SK-N-SH (cell line): ENCODE results near the gene DAB2IP. TPM values are rescaled to one million over a fixed set of nuclear protein-coding genes. Genes with fewer than 3 reads are reported as not detected.

Experiments
- CTCF ChIA-PET: fragments of 300-600, 350-600 bp; formaldehyde crosslinking; extraction: SDS; loops from one replicate; lab custom pipeline; 2021; lab: Yijun Ruan, JAX
- POLR2A ChIA-PET: fragments of 350-600 bp; sonication (Branson Sonifier 250); formaldehyde crosslinking; extraction: SDS; loops from one replicate; lab custom pipeline; 2020; ENCODE audit warnings: antibody characterized with exemption, inconsistent platforms; lab: Yijun Ruan, JAX
- DNase-seq: peaks from one replicate; pipeline ENCODE4 v3.0.0; 2012
- H2AFZ ChIP-seq: fragments of 200-600 bp; sonication (generic); 2 replicates; pipeline ENCODE4 v1.8.1; 2016; ENCODE audit warnings: antibody characterized with exemption, mild to moderate bottlenecking, low read depth
- H3F3A ChIP-seq: fragments of 200-600 bp; sonication (generic); replicated peaks from 2 replicates; pipeline ENCODE3; 2016; ENCODE audit warnings: antibody characterized with exemption, mild to moderate bottlenecking; ENCODE audit not compliant: insufficient read depth
- H3K27ac ChIP-seq, 2 experiments: fragments of 200-500 bp in 1 of 2; fragments of 200-600 bp in 1 of 2; sonication (Bioruptor generic) in 1 of 2; sonication (generic), shearing (Covaris generic) in 1 of 2; 2 replicates each; pipeline versions ENCODE4 v1.5.1 to v1.6.1; 2014 to 2016; ENCODE audit warnings: low read depth in 2 of 2, inconsistent platforms in 1 of 2, low read length in 1 of 2, mild to moderate bottlenecking in 1 of 2, mixed read lengths in 1 of 2
- H3K27me3 ChIP-seq: fragments of 200-600 bp; sonication (generic), shearing (Covaris generic); 2 replicates; pipeline ENCODE4 v1.6.1; 2016; ENCODE audit warnings: mixed run types; ENCODE audit not compliant: insufficient read depth
- H3K36me3 ChIP-seq, 2 experiments: fragments of 200-500 bp in 1 of 2; fragments of 200-600 bp in 1 of 2; sonication (Bioruptor generic) in 1 of 2; sonication (generic) in 1 of 2; replicated peaks in 1 of 2; 2 replicates each; pipeline versions ENCODE3 to v1.5.1; 2014 to 2016; ENCODE audit warnings: low read length in 1 of 2, mild to moderate bottlenecking in 1 of 2; ENCODE audit not compliant: insufficient read depth in 2 of 2, control insufficient read depth in 1 of 2
- H3K4me1 ChIP-seq, 2 experiments: fragments of 200-500 bp in 1 of 2; fragments of 200-600 bp in 1 of 2; sonication (Bioruptor generic) in 1 of 2; sonication (generic), shearing (Covaris generic) in 1 of 2; 2 replicates each; pipeline versions ENCODE4 v1.5.1 to v1.6.1; 2014 to 2016; ENCODE audit warnings: low read depth in 1 of 2, low read length in 1 of 2, mixed run types in 1 of 2; ENCODE audit not compliant: insufficient read depth in 2 of 2, control insufficient read depth in 1 of 2
- H3K4me2 ChIP-seq: fragments of 200-600 bp; sonication (generic), shearing (Covaris generic); 2 replicates; pipeline ENCODE4 v1.6.1; 2017; ENCODE audit warnings: mixed run types
- H3K4me3 ChIP-seq, 2 experiments: fragments of 200-500 bp in 1 of 2; fragments of 200-600 bp in 1 of 2; sonication (Bioruptor generic) in 1 of 2; sonication (generic), shearing (Covaris generic) in 1 of 2; 2 replicates each; pipeline versions ENCODE4 v1.5.1 to v1.8.1; 2014 to 2016; ENCODE audit warnings: low read depth in 2 of 2, inconsistent platforms in 1 of 2, low read length in 1 of 2, mild to moderate bottlenecking in 1 of 2, mixed read lengths in 1 of 2, moderate library complexity in 1 of 2
- H3K79me2 ChIP-seq: fragments of 200-600 bp; sonication (generic); 2 replicates; pipeline ENCODE4 v1.8.1; 2017; ENCODE audit warnings: mild to moderate bottlenecking; ENCODE audit not compliant: insufficient read depth
- H3K9ac ChIP-seq: fragments of 200-600 bp; sonication (generic); 2 replicates; pipeline ENCODE4 v1.6.1; 2017; ENCODE audit warnings: mixed run types
- H3K9me2 ChIP-seq: fragments of 200-600 bp; sonication (generic); 2 replicates; pipeline ENCODE4 v1.6.1; 2017; ENCODE audit warnings: mixed run types
- H3K9me3 ChIP-seq: fragments of 200-600 bp; sonication (generic); 2 replicates; pipeline ENCODE4 v1.6.1; 2017; ENCODE audit warnings: mixed run types, mild to moderate bottlenecking, moderate library complexity
- H4K20me1 ChIP-seq: fragments of 200-600 bp; sonication (generic); 2 replicates; pipeline ENCODE4 v1.6.1; 2017; ENCODE audit warnings: mild to moderate bottlenecking, mixed run types; ENCODE audit not compliant: insufficient read depth
- CHD2 ChIP-seq: fragments of 150-350 bp; IDR thresholded peaks from 2 replicates; pipeline ENCODE4 v1.6.1; 2018; ENCODE audit warnings: low read length; ENCODE audit not compliant: partially characterized antibody
- CTCF ChIP-seq: fragments of 200-600 bp; sonication (generic); IDR thresholded peaks from 2 replicates; pipeline ENCODE4 v1.6.1; 2017; ENCODE audit warnings: antibody characterized with exemption, mild to moderate bottlenecking, moderate library complexity
- EP300 ChIP-seq, 2 experiments: IDR thresholded peaks; 2 replicates each; pipeline versions ENCODE4 v1.4.0 to v1.6.1; 2012; ENCODE audit warnings: borderline replicate concordance in 1 of 2, low read depth in 1 of 2, low read length in 1 of 2
- FOSL2 ChIP-seq: IDR thresholded peaks from 2 replicates; pipeline ENCODE4 v1.4.0; 2012; ENCODE audit warnings: low read depth, mild to moderate bottlenecking, moderate library complexity, borderline replicate concordance
- FOXJ3 ChIP-seq: sonication (generic); formaldehyde crosslinking; IDR thresholded peaks from 2 replicates; pipeline ENCODE4 v1.5.1; 2020; ENCODE audit warnings: mild to moderate bottlenecking, missing genetic modification reagents
- FOXM1 ChIP-seq: IDR thresholded peaks from 2 replicates; pipeline ENCODE4 v1.4.0; 2012; ENCODE audit warnings: low read depth, mild to moderate bottlenecking
- GABPA ChIP-seq: IDR thresholded peaks from 2 replicates; pipeline ENCODE4 v1.4.0; 2012; ENCODE audit warnings: low read depth, mild to moderate bottlenecking
- JUND ChIP-seq: IDR thresholded peaks from 2 replicates; pipeline ENCODE4 v1.4.0; 2012
- MEF2A ChIP-seq: IDR thresholded peaks from 2 replicates; pipeline ENCODE4 v1.4.0; 2012; ENCODE audit warnings: low read depth, borderline replicate concordance
- MXI1 ChIP-seq: IDR thresholded peaks from 2 replicates; pipeline ENCODE4 v1.6.1; 2012; ENCODE audit warnings: mild to moderate bottlenecking, low read depth, low read length, improper control_type of control experiment
- NFIC ChIP-seq: IDR thresholded peaks from 2 replicates; pipeline ENCODE4 v1.4.0; 2012; ENCODE audit warnings: borderline replicate concordance
- NRF1 ChIP-seq: IDR thresholded peaks from 2 replicates; pipeline ENCODE4 v1.6.1; 2012; ENCODE audit warnings: low read depth, mild to moderate bottlenecking, low read length
- PBX3 ChIP-seq: IDR thresholded peaks from 2 replicates; pipeline ENCODE4; 2012
- RAD21 ChIP-seq: IDR thresholded peaks from 2 replicates; pipeline ENCODE4 v1.6.1; 2012; ENCODE audit warnings: mild to moderate bottlenecking, low read length
- RCOR1 ChIP-seq: fragments of 150-350 bp; IDR thresholded peaks from 2 replicates; pipeline ENCODE4 v1.6.1; 2017; ENCODE audit warnings: antibody characterized with exemption, low read length
- REST ChIP-seq: IDR thresholded peaks from 2 replicates; pipeline ENCODE4 v1.6.1; 2012; ENCODE audit warnings: mild to moderate bottlenecking, low read depth, low read length, moderate library complexity
- SMC3 ChIP-seq: IDR thresholded peaks from 2 replicates; pipeline ENCODE4 v1.6.1; 2012; ENCODE audit warnings: low read depth, low read length, improper control_type of control experiment
- TEAD4 ChIP-seq: IDR thresholded peaks from 2 replicates; pipeline ENCODE4 v1.4.0; 2012; ENCODE audit warnings: mild to moderate bottlenecking, borderline replicate concordance; ENCODE audit not compliant: insufficient read depth
- USF1 ChIP-seq: IDR thresholded peaks from 2 replicates; pipeline ENCODE4 v1.4.0; 2012; ENCODE audit warnings: low read depth, borderline replicate concordance
- USF2 ChIP-seq: fragments of 150-350 bp; IDR thresholded peaks from 2 replicates; pipeline ENCODE4 v1.6.1; 2017; ENCODE audit warnings: antibody characterized with exemption, low read length, low read depth, borderline replicate concordance
- YY1 ChIP-seq: IDR thresholded peaks from 2 replicates; pipeline ENCODE4 v1.4.0; 2012; ENCODE audit warnings: low read depth, mild to moderate bottlenecking
- WGBS: methylation state at CpG from one replicate; pipeline ENCODE4 v1.1.6; 2017; ENCODE audit warnings: low lambda C conversion rate; 5-methylcytosine and 5-hydroxymethylcytosine counted together
- polyA plus RNA-seq, 3 experiments: library from polyadenylated mRNA; depleted of rRNA; stranded (reverse); fragments of >200 nt; gene quantifications; 2 replicates each; pipeline ENCODE4 v1.2.3, GENCODE V29; 2012

Gene DAB2IP
- polyA plus RNA-seq, 1 of the 3 experiments (the other 2 are of a cell fraction), result 21.4 TPM

- TF ChIP-seq PBX3, result no peak
- TF ChIP-seq RCOR1, result no peak
- TF ChIP-seq, all 33 proteins: peak for 3
These were observed 11.4 kb upstream of the DAB2IP start (continued) for GRCh38 chr9:121640076-121640475.

GRCh38 chr9:121640491-121641223 lies 10.8 kb upstream of the DAB2IP start:
- WGBS, result no CpG with 5 or more reads among the region's 2 CpGs
- POLR2A ChIA-PET, result interaction anchor here (1.0 kb wide), 1 partner anchor 9 kb away, joined by 4 read pairs; no protein-coding TSS in a partner anchor
- TF ChIP-seq USF2 (no peak), CTCF (no peak), GABPA (no peak), EP300 (IDR thresholded peaks at IDR 0.05; ENCODE audit: borderline replicate concordance in 1 of 2, low read depth in 1 of 2, low read length in 1 of 2) (no peak), MXI1 (no peak), TEAD4 (no peak), RAD21 (no peak), JUND (no peak), NFIC (no peak), FOXJ3 (CRISPR knock-in tag) (no peak), CHD2 (no peak), FOXM1 (no peak), NRF1 (no peak), FOSL2 (no peak), SMC3 (no peak), REST (no peak), USF1 (no peak), MEF2A (no peak), YY1 (no peak)

More at GRCh38 chr9:121640491-121641223, 10.8 kb upstream of the DAB2IP start:
- Histone ChIP-seq H3K4me2 (no peak overlapping the region), H3K9me2 (no peaks in the 10 kb centered on the region), H2AFZ (no peak overlapping the region), H3K27me3 (no peaks in the 10 kb centered on the region), H3K4me1 (peaks cover 8 to 48% of the 10 kb centered on the region in 2 experiments; a peak in 3 of 4 replicates), H4K20me1 (0 out of 2 replicates have a peak, but pooled peaks cover 3% of the 10 kb centered on the region), H3K36me3 (no peaks in the 10 kb centered on the region), H3K9ac (no peak overlapping the region), H3K9me3 (no peaks in the 10 kb centered on the region), H3F3A (peaks cover 4% of the 10 kb centered on the region), H3K4me3 (no peak overlapping the region), H3K27ac (no peak overlapping the region; a peak in 1 of 4 replicates), H3K79me2 (no peaks in the 10 kb centered on the region)
- DNase-seq, result no peak
- CTCF ChIA-PET, result interaction anchor here (0.5 to 18.2 kb wide), 19 partner anchors 9 to 354 kb away, joined by 3 to 194 read pairs (median 4); no protein-coding TSS in a partner anchor
